Stimulated activated naive CD4-positive, alpha-beta T cell (primary cell): Measurements from ENCODE around the gene PILRB.
"Not testable (repeated sequence)": the region's sequence is repeated elsewhere in the genome, so short reads cannot be mapped to it uniquely, and the experiment has no call there.

Source experiments
- DNase-seq, 6 experiments: peaks; one replicate each; lab custom pipeline; 2025; lab: John Stamatoyannopoulos, UW

Gene PILRB

GRCh38 chr7:100358027-100358856 lies at the start of gene PILRB:
Gene PILRB, plus strand, starts transcription at chr7:100358117. Its CDS starts 186 bp downstream, at chr7:100358303.
- DNase-seq, result no peak

- not testable (repeated sequence) for DNase-seq
Measured at GRCh38 chr7:100318329-100318728, 39.6 kb upstream of the PILRB start.

- DNase-seq, result not testable (repeated sequence)
Measured at GRCh38 chr7:100321648-100322047, 36.3 kb upstream of the PILRB start.

- not testable (repeated sequence) for DNase-seq
Measured at GRCh38 chr7:100324194-100324593, 33.7 kb upstream of the PILRB start.

- DNase-seq, result not testable (repeated sequence)
Measured at GRCh38 chr7:100325671-100326070, 32.2 kb upstream of the PILRB start.

- not testable (repeated sequence) for DNase-seq
Measured at GRCh38 chr7:100326914-100327313, 31.0 kb upstream of the PILRB start.

GRCh38 chr7:100335566-100336466 lies 22.1 kb upstream of the PILRB start:
- peak; percentile 72 to 91 (median 82) for DNase-seq

GRCh38 chr7:100338083-100338696 lies 19.7 kb upstream of the PILRB start:
- DNase-seq, result not testable (repeated sequence)

- DNase-seq, result not testable (repeated sequence)
Measured at GRCh38 chr7:100341286-100341685, 16.6 kb upstream of the PILRB start.

GRCh38 chr7:100342765-100343164 lies 15.2 kb upstream of the PILRB start:
- DNase-seq, result no peak

GRCh38 chr7:100344124-100344559 lies 13.8 kb upstream of the PILRB start:
- not testable (repeated sequence) for DNase-seq

GRCh38 chr7:100344560-100345287 lies 13.2 kb upstream of the PILRB start:
- peak; percentile 69 to 89 (median 83) for DNase-seq

- peak; percentile 32 to 70 (median 44) for DNase-seq
Measured at GRCh38 chr7:100345288-100345672, 12.6 kb upstream of the PILRB start.

- no peak for DNase-seq
Measured at GRCh38 chr7:100346921-100347320, 11.0 kb upstream of the PILRB start.

- no peak for DNase-seq
Measured at GRCh38 chr7:100348805-100349204, 9.1 kb upstream of the PILRB start.

GRCh38 chr7:100349757-100350156 lies 8.2 kb upstream of the PILRB start:
- no peak for DNase-seq

GRCh38 chr7:100351657-100352058 lies 6.3 kb upstream of the PILRB start:
- DNase-seq, result no peak

GRCh38 chr7:100352230-100352781 lies 5.6 kb upstream of the PILRB start:
- DNase-seq, result not testable (repeated sequence)

- DNase-seq, result no peak
Measured at GRCh38 chr7:100352984-100353684, 4.8 kb upstream of the PILRB start.

GRCh38 chr7:100353685-100354330 lies 4.1 kb upstream of the PILRB start:
- no peak for DNase-seq
